ENCODE results near the gene SFMBT1.
"Not testable (repeated sequence)": the region's sequence is repeated elsewhere in the genome, so short reads cannot be mapped to it uniquely, and the experiment has no call there.

SFMBT1 gene

DNA sequence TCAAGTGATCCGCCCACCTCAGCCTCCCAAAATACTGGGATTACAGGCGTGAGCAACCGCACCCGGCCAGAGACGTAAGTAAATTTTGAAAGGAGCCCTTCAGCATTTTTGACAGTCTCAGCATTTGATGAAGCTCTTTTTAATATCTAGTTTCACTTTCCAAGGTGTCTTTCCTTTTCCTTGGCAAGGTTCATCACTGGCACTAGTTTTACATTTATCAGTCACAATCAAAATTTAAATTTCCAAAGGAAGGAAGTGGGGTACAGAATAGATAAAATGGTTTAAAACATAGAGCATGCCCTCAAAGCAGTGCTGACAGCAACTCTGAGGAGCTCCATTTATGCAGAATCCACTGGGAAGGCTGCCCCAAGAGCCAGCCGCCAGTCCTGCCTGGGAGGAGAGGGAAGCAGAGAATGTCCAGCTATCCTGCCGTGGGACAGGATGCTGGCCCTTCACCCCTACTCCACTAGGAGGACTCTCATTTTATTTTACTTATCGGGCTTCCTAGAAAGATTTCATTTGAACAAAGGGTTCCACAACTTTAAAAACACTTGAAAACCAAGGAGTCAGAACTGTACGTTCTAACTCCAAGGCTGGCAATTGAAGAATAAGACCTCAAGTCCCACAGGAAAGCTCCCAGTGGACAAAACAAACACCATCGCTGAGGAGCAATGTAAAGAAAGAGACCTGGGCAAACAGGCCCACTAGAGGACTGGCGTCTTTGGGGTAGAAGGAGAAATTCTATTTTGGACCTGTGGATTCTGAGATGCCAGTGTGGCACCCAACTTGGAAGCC is 9.9 kb downstream of the SFMBT1 start:
- no peak for DNase-seq

DNA sequence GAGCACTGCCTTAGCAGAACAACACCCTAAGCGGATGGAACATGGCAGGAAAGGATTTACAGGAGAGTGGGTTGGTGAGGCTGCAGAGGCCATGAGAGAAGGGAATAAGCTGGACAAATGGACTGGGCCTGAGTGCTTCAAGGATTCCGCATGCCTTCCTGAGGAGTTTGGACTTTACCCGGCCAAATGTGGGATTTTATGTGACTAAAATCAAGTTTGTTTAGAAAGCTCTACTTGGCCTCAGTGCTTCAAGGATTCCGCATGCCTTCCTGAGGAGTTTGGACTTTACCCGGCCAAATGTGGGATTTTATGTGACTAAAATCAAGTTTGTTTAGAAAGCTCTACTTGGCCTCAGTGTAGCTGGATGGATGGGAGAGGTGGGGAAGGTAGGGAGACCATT is 10.9 kb downstream of the SFMBT1 start:
- not testable (repeated sequence) for DNase-seq

DNA sequence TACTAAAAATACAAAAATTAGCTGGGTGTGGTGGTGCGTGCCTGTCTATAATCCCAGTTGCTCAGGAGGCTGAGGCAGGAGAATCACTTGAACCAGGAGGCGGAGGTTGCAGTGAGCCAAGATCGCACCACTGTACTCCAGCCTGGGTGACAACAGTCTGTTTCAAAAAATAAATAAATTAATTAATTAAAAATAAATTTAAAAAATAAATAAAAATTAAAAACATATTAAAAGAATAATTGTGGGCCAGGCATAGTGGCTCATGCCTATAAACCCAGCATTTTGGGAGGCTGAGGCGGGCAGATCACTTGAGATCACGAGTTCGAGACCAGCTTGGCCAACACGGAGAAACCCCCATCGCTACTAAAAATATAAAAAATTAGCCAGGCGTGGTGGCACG is 11.5 kb downstream of the SFMBT1 start:
- DNase-seq: not testable (repeated sequence)

DNA sequence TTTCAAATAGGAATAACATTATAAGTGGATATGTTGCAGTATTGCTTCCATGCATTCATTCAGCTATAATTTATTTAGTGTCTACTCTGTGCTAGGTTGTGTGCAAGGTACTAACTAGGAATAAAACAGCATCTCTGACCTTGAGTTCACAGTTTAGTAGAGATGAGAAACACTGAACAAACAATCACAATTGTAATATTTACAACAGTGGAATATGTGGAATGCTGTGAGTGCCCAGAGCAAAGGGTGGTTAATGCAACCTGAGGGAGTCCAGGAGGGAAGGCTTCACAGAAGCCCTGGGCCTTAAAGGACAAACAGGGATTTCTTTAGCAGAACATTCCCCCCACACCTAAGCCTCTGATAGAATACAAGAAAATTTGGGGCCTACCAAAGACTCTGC is 13.3 kb downstream of the SFMBT1 start:
- no peak for DNase-seq

DNA sequence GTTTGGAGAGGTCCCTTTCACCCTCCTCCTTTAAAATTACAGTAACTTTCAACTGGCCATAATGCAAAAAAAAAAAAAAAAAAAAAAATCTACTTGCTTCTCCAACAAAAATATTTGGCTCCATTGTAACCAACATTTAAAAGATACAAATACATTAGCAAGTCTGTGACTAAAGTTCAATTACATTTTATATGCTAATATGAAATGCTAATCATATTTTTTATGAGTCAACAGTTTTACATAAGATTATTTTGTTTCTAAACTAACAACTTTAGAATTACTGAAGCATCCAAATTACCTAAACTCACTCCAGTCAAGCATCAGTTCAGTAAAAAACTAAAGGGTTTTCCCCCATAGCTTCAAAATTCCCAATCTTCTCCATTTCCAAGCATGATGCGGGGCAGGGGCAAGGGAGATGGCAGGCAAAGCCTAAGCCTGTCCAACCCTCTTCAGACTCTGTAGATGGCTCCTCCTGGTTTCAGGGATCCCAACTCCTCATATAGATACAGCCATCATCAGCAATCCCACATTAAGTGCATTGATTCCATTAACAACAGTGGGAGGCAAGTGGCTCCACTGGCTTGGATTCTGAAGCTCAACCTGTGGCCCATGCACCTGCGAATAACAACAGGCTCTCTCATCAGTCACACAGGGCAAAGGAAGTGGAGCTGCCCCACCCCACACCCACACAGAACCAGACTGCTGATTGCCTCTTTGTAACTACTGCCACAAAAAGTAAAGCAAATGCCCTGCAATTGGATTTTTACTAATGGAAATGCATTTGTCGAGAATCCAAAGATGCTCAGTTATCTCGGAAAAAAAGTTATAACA is 15.0 kb downstream of the SFMBT1 start:
- peak; percentile 78 for DNase-seq

DNA sequence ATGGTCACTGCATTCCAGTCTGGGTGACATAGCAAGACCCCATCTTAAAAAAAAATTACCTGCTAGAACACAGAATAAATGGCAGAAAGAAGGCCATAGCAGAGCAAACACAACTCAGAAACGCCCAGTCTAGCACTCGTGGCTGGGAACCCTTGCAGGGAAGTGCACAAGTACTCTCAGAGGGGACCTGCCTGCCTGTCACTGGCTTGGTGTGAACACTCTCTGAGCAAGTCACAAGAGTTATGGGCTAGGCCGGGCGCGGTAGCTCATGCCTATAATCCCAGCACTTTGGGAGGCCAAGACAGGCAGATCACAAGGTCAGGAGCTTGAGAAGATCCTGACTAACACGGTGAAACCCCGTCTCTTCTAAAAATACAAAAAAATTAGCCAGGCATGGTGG is 17.2 kb downstream of the SFMBT1 start:
- DNase-seq: no peak

DNA sequence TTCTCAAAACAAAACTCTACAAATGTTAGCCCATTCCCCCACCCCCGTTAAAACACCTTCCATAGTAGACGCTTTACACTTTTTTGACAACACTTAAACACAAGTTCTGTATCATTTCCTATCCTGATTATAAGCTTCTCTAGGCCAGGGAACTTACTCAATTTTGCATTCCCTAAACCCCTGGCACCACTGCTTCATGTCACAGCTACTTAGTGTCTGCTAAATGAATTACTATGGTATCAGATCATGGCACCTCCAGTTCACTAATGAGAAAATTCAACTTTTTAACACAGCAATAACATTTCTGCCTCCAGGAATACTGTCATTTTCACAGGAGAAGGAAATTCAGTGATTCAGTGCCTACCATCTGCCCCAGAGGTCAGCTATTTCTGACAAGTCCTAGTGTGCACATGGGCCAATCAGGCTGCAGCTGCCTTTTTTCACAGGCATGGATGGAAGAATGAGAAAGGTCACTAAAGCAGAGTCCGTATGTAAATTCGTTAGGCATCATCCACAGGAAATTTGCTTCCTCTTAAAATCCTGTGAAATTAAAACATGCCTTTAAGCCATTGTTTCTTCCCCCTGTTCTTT is 18.5 kb downstream of the SFMBT1 start:
- no peak for DNase-seq

DNA sequence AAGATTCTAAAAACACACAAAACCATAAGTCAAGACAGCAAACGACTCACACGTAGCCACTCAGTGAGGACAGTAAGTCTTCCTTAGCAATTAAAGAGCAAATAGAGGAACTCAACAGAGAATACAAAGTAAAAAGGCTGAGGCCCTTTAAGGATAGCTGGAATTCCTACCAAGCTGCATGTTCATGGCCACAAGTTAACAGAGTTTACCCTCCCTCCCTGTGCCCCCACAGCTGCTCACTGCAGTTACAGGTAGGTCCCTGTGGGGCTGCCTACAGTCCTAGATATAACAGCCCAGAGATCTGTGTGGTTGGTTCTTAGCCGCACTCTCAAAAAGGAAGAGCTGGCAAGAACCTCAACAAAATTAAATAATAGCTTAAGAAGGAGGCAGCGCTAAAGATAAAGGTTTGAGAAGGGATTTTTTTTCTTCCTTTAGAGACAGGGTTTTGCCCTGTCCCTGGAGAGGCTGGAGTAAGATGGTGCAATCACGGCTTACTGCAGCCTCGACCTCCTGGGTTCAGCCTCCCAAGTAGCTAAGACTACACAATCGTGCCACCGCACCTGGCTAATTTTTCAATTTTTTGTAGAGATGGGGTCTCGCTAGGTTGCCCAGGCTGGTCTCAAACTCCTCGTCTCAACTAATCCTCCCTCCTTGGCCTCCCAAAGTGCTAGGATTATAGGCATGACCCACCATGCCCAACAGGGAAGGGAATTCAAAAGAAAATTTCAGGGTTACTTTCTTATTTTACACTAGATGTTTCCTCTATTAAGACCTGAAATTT is 19.3 kb downstream of the SFMBT1 start:
- no peak for DNase-seq

DNA sequence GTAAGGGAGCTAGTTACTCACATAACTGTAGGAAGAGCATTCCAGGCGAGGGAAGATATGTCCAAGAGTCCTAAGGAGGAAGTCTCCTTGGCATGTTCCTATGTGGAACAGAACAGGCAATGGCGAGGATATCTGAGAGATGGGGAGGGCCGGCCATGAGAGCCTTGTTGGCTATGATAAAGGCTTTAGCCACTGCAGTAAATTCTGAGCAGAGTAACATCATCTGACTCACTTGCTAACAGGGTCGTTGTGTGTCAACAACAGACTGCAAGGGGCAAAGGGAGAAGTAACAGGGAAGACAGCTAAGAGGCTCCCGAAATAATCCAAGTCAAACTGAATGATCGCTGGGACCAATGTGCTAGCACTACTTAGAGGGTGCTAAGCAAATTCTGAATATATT is 21.6 kb downstream of the SFMBT1 start:
- DNase-seq: no peak

DNA sequence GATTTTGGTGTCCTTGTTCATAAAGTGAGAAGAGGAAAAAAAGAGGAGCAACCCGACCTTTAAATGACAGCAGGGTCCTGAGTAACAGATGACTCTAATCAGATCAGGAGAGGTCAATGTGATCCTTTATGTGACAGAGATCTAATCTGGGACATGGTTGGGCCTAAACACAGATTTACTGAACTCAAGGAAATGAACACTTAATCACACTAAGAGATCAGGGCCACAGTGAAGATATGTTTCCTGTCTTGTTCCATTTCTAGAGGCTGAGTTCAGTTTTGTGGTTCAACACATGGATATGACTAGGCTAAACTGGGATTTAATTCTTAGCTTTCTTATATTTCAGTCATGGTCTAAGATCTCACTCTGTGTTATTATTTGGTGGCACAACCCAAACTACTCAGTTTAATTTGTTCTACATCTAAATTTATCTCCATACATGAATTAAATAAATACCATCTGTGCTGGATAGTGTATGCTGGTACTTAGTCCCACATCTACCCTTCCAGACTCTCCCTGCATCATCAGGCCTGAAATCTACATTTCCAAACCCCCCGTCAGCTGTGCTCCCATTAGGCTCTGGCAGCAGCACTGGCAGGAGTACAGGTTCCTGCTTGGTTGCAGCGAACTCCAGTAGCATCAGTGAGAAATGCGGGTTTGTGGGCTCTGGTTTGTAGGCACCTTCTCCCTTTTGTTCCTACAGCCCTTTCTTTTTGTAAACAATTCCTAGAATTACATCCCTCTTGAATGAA is 22.6 kb downstream of the SFMBT1 start:
- no peak for DNase-seq

DNA sequence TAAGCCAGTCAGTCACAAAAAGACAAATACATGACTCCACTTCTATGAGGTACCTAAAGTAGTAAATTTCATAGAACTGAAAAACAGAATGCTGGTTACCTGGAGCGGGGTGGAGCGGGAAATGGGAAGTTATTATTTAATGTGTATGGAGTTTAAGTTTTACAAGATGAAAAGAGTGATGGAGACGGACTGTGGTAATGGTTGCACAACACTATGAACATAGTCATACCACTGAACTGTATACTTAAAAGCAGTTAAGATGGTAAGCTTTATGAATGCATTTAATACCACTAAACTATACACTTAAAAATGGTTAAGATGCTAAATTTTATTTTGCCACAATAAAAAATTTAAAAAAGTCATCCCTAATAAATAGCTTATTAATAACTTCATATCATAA is 23.2 kb downstream of the SFMBT1 start:
- no peak for DNase-seq

DNA sequence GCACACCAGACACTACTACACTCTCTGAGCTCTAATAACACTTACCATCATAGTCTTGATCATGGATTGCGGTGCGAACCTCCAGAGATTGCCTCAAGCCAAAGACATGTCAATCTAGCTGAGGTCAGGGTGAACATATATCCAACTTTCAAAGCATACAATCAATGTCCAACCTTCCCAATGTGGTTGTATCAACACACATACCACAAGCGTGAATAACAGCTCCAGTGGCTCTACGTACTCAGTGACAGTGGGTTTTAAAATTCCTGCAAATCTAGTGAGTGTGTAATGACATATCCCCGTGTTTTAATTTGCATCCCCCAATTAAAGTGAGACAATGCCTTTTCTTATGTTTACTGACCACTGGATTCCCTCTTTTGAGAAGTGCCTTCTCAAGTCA is 29.6 kb downstream of the SFMBT1 start:
- no peak for DNase-seq

DNA sequence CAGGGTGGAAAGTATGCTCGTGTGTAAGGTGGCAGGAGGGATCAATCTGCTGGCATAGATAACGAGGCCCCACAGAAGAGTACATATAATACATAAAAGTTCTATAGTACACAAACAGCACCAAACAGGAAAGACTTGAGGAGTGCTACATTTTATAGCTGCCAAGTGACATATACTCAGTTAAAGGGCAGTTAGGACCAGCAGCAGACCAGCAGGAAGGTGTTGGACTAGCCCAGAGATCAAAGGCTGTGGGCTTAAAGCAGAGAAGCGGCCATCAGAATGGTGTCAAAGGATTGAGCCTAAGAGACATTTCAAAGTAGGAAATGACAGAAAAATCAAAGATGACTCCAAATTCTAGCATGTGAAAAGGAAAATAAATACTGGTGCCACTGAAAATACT is 34.5 kb downstream of the SFMBT1 start:
- no peak for DNase-seq

DNA sequence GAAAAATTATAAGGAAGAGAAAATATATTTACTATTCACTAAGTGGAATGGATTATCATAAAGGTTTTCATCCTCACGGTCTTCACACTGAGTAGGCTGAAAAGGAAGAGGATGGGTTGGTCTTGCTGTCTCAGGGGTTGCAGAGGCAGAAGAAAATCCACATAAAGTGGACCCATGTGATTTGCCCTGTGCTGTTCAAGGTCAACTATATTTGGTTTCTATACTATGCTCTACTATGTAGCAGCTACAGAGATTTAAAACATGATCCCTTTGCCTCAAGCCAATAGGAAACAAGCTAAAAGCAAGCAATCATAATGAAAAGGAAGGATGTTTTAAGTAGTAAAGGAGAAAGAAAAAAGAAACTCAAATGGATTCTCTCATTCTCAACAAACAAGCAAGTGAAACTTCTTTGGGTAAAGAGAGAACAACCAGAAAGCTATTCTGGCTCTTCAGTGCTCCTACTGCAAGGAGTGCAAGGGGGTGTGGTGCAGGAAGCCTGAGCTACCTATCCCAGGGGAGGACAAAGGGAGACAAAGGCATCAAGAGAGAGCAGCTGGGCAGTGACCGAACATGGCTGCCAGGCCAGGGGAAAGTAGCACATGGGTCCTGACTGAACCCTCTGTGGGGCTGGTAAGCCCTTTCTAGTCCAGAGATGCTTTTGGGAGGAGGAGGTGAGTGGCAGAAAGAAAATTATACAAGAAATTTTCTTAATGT is 35.9 kb downstream of the SFMBT1 start:
- DNase-seq: no peak

DNA sequence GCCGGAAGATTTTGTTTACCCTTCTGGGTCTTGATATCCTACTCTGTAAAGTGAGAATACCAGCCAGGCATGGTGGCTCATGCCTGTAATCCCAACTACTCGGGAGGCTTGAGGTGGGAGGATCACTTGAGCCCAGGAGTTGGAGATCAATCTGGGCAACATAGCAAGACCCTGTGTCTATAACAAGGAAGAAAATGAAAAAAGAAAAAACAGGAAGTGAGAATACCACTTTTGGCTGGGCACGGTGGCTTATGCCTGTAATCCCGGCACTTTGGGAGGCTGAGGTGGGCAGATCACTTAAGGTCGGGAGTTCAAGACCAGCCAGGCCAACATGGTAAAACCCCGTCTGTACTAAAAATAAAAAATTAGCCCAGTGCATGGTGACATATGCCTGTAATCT is 36.9 kb downstream of the SFMBT1 start:
- DNase-seq: no peak

DNA sequence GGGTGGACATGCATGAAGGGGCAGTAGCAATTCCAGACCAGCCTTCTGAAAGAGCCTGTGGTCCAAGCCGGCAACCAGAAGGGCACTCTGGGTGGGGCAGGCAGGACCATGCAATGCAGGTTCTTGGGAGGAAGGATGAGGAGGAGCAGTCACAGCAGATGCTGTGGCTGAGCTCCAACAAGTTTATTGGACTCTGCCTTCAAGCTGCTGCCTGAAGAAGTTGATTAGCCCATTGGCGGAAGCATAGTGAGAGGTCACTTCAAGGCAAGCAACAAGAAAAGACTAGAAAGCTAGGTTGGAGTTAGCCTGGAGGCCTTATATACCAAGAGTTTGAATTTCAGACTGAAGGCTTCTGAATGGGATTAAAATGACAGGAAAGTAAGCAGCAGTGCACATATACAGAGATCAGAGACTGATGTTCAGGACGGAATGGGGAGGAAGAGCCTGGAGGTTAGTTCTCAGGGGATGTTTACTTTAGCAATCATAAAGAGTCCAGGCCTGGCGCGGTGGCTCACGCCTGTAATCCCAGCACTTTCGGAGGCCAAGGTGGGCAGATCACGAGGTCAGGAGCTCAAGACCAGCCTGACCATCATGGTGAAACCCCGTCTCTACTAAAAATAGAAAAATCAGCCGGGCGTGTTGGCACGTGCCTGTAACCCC is 39.9 kb downstream of the SFMBT1 start:
- no peak for DNase-seq

DNA sequence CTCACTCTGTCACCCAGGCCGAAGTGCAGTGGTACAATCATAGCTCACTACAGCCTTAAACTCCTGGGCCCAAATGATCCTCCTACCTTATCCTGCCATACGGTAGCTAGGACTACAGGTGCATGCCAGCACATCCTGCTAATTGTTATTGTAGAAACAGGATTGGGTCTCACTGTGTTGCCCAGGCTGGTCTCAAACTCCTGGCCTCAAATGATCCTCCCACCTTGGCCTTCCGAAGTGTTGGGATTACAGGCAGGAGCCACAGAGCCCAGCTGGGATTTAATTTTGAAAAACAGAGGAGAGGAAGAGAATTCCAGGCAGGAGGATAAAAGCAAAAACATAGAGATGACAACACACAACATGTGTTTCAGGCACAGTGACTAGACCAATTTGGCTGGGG is 40.5 kb downstream of the SFMBT1 start:
- DNase-seq: no peak

DNA sequence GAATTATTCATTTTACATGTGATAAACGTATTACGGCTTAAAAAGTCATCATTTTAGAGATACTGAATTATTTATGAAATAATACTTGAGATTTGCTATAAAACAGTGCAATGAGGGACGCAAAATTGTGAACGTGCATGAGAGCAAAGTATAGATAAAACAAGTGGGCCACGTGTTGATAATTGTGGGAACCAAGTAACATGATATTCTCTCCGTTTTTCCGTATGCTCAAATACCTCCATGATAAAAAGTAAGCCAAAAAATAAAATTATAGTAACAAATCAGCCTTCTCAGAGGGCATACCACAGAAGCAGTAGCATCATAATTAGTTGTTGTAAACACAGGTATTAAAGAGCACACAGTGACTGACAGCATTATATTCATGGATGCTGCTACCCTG is 42.6 kb downstream of the SFMBT1 start:
- no peak for DNase-seq

DNA sequence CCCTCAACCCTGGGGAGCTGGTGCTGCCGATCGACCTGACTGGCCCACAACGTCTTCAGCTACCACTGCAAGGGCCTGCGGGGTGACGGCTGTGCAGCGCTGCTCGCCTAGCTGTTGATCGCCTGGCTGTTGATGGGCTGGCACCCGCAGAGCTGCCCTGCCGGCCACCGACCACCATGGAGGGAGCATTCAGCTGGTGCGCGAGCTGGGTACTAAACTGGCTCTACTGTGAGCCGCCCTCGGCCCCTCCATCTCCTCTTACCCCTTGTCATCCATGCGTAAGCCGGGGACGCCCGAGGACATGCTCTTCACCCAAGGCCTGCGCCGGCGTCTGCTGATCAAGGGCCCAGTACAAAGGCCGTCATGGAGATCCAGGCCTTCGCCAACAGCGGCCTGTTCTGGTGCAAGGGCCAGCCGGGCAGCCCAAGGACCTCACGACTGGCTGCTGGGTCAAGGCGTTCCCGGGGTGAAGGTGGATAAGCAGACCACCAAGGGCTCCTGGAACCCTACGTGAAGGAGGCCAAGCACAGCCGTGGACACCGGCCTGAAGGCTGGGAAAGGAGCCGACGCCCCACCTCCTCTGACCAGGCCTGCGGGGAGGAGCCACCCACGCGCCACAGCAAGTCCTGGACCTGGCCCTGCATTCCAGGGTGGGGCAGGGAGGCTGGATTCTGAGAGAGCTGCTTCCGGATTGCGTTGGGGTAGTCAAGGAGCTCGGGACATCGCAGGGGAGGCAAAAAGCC is 46.9 kb downstream of the SFMBT1 start:
- no peak for DNase-seq

DNA sequence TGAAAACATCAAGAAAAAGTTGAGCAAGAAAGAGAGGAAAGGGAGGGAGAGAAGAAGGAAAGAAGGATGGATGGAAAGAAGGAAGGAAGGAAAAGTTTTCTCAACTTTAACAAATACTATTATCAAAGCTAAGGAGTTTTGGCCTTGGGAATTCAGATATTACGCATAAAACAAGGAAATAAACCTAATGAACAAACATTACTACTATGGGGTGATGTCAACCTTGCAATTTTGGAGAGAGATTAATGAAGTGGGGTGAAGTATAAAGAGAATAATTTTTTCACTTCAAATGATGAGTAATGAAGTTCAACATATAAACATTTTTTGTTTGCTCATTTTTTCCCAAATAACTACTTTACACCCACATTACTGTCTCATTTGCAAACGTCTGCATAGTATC is 55.2 kb downstream of the SFMBT1 start:
- no peak for DNase-seq
